Eye (tissue), 1 donor: ENCODE results near the gene MFSD12.

Source experiments
- DNase-seq: peaks from one replicate; pipeline ENCODE4 v3.0.0-alpha.2; 2015

The MFSD12 gene

GRCh38 chr19:3557461-3558248, at the start of gene MFSD12:
Gene MFSD12, minus strand, starts transcription at chr19:3557586. Its CDS starts 183 bp downstream, at chr19:3557403.
- peak; percentile 97 for DNase-seq

- DNase-seq, result peak; percentile 38
Measured at GRCh38 chr19:3606690-3607289, 49.4 kb upstream of the MFSD12 start, which contains the start of gene TBXA2R. Gene TBXA2R, minus strand, starts transcription at chr19:3606875. Its CDS starts 6,241 bp downstream, at chr19:3600634.

- no peak for DNase-seq
Measured at GRCh38 chr19:3606174-3606689, 48.8 kb upstream of the MFSD12 start.

GRCh38 chr19:3605770-3606169, 48.4 kb upstream of the MFSD12 start:
- DNase-seq, result no peak

GRCh38 chr19:3605361-3605760, 48.0 kb upstream of the MFSD12 start:
- DNase-seq, result no peak

GRCh38 chr19:3604987-3605343, 47.6 kb upstream of the MFSD12 start:
- DNase-seq, result no peak

GRCh38 chr19:3604227-3604986, 47.0 kb upstream of the MFSD12 start:
- DNase-seq, result no peak

- no peak for DNase-seq
Measured at GRCh38 chr19:3603121-3603811, 45.9 kb upstream of the MFSD12 start.

GRCh38 chr19:3601021-3601420, 43.6 kb upstream of the MFSD12 start:
- no peak for DNase-seq

- no peak for DNase-seq
Measured at GRCh38 chr19:3599776-3600187, 42.4 kb upstream of the MFSD12 start.

GRCh38 chr19:3595521-3596061, 38.2 kb upstream of the MFSD12 start:
- DNase-seq, result no peak

GRCh38 chr19:3593156-3593555, 35.8 kb upstream of the MFSD12 start:
- no peak for DNase-seq

- no peak for DNase-seq
Measured at GRCh38 chr19:3591876-3592613, 34.7 kb upstream of the MFSD12 start.

- DNase-seq, result no peak
Measured at GRCh38 chr19:3590991-3591659, 33.7 kb upstream of the MFSD12 start.

- DNase-seq, result no peak
Measured at GRCh38 chr19:3589949-3590348, 32.6 kb upstream of the MFSD12 start.

- no peak for DNase-seq
Measured at GRCh38 chr19:3589439-3589838, 32.1 kb upstream of the MFSD12 start.

- DNase-seq, result no peak
Measured at GRCh38 chr19:3586707-3587346, 29.4 kb upstream of the MFSD12 start.

GRCh38 chr19:3586127-3586626, 28.8 kb upstream of the MFSD12 start:
- no peak for DNase-seq

- DNase-seq, result no peak
Measured at GRCh38 chr19:3585301-3586126, 28.1 kb upstream of the MFSD12 start, which contains the start of gene GIPC3. Gene GIPC3, plus strand, starts transcription at chr19:3585478. Its CDS starts 120 bp downstream, at chr19:3585598.
